SJSA1 (cell line): ENCODE measurements around the gene POU2F3. TPM values are rescaled to one million over a fixed set of nuclear protein-coding genes. Genes with fewer than 3 reads are reported as not detected.

Source experiments
- DNase-seq, 2 experiments: peaks; one replicate each; pipeline ENCODE4 v3.0.0-alpha.2; 2015 to 2020; ENCODE audit warnings: low spot score in 2 of 2, low read depth in 1 of 2
- H3K27ac ChIP-seq: fragments of 250-450 bp; sonication (Bioruptor Pico); 2 replicates; pipeline ENCODE4 v1.5.1; 2020; ENCODE audit warnings: mild to moderate bottlenecking, moderate library complexity
- H3K27me3 ChIP-seq: fragments of 250-450 bp; sonication (Bioruptor Pico); replicated peaks from 2 replicates; pipeline ENCODE4 v1.5.1; 2020; ENCODE audit warnings: mild to moderate bottlenecking, moderate library complexity
- H3K36me3 ChIP-seq: fragments of 250-450 bp; sonication (Bioruptor Pico); 2 replicates; pipeline ENCODE4 v1.5.1; 2020; ENCODE audit warnings: mild to moderate bottlenecking
- H3K4me1 ChIP-seq: fragments of 250-450 bp; sonication (Bioruptor Pico); replicated peaks from 2 replicates; pipeline ENCODE4 v1.6.1; 2021; ENCODE audit warnings: mild to moderate bottlenecking
- H3K4me3 ChIP-seq: fragments of 250-450 bp; sonication (Bioruptor Pico); 2 replicates; pipeline ENCODE4 v1.5.1; 2020; ENCODE audit warnings: mild to moderate bottlenecking
- H3K9me3 ChIP-seq: fragments of 250-450 bp; sonication (Bioruptor Pico); replicated peaks from 2 replicates; pipeline ENCODE4 v1.5.1; 2020; ENCODE audit warnings: mild to moderate bottlenecking
- total RNA-seq: library from RNA; depleted of rRNA; stranded (reverse); fragments of >200 nt; shearing (Covaris generic); gene quantifications from 2 replicates; pipeline ENCODE4 v1.2.3, GENCODE V29; 2014

Gene POU2F3
- total RNA-seq, 1 experiment from 2014 or later, result not detected

- Histone ChIP-seq H3K4me1 (no peaks in the 10 kb centered on the region), H3K36me3 (no peaks in the 10 kb centered on the region), H3K27ac (no peak overlapping the region), H3K27me3 (no peaks in the 10 kb centered on the region), H3K4me3 (no peak overlapping the region), H3K9me3 (no peaks in the 10 kb centered on the region)
- DNase-seq, result no peak
Measured at GRCh38 chr11:120284272-120284671, 44.3 kb downstream of the POU2F3 start.

- H3K9me3 ChIP-seq, result no peaks in the 10 kb centered on the region
- H3K4me1 ChIP-seq, result no peaks in the 10 kb centered on the region
- no peaks in the 10 kb centered on the region for H3K27me3 ChIP-seq
- H3K27ac ChIP-seq, result no peak overlapping the region
- H3K36me3 ChIP-seq, result no peaks in the 10 kb centered on the region
- H3K4me3 ChIP-seq, result no peak overlapping the region
- DNase-seq, result no peak
Measured at GRCh38 chr11:120285256-120285655, 45.3 kb downstream of the POU2F3 start.

GRCh38 chr11:120288021-120288420 is 48.1 kb downstream of the POU2F3 start:
- no peak for DNase-seq
- no peak overlapping the region for H3K27ac ChIP-seq

GRCh38 chr11:120289426-120289825 is 49.5 kb downstream of the POU2F3 start:
- Histone ChIP-seq H3K27ac (no peak overlapping the region), H3K4me1 (no peaks in the 10 kb centered on the region), H3K4me3 (no peak overlapping the region), H3K9me3 (no peaks in the 10 kb centered on the region), H3K27me3 (no peaks in the 10 kb centered on the region), H3K36me3 (no peaks in the 10 kb centered on the region)
- no peak for DNase-seq

More at GRCh38 chr11:120288021-120288420, 48.1 kb downstream of the POU2F3 start:
- Histone ChIP-seq H3K9me3 (no peaks in the 10 kb centered on the region), H3K27me3 (no peaks in the 10 kb centered on the region), H3K4me3 (no peak overlapping the region), H3K4me1 (no peaks in the 10 kb centered on the region), H3K36me3 (no peaks in the 10 kb centered on the region)

- Histone ChIP-seq H3K27ac (no peak overlapping the region), H3K4me1 (no peaks in the 10 kb centered on the region), H3K27me3 (no peaks in the 10 kb centered on the region), H3K4me3 (no peak overlapping the region), H3K36me3 (no peaks in the 10 kb centered on the region), H3K9me3 (no peaks in the 10 kb centered on the region)
- DNase-seq, result no peak
Measured at GRCh38 chr11:120290956-120291355, 51.0 kb downstream of the POU2F3 start.

GRCh38 chr11:120293038-120293800 is 53.3 kb downstream of the POU2F3 start:
- H3K27me3 ChIP-seq, result no peaks in the 10 kb centered on the region
- no peak overlapping the region for H3K27ac ChIP-seq
- DNase-seq, result no peak

GRCh38 chr11:120294096-120294495 is 54.2 kb downstream of the POU2F3 start:
- no peak overlapping the region for H3K27ac ChIP-seq
- H3K4me1 ChIP-seq, result no peaks in the 10 kb centered on the region
- H3K9me3 ChIP-seq, result no peaks in the 10 kb centered on the region
- no peak overlapping the region for H3K4me3 ChIP-seq
- no peak for DNase-seq
- no peaks in the 10 kb centered on the region for H3K27me3 ChIP-seq
- H3K36me3 ChIP-seq, result no peaks in the 10 kb centered on the region

More at GRCh38 chr11:120293038-120293800, 53.3 kb downstream of the POU2F3 start:
- Histone ChIP-seq H3K9me3 (no peaks in the 10 kb centered on the region), H3K36me3 (no peaks in the 10 kb centered on the region), H3K4me1 (no peaks in the 10 kb centered on the region), H3K4me3 (no peak overlapping the region)

- Histone ChIP-seq H3K27ac (no peak overlapping the region), H3K27me3 (no peaks in the 10 kb centered on the region), H3K36me3 (no peaks in the 10 kb centered on the region), H3K4me1 (no peaks in the 10 kb centered on the region), H3K4me3 (no peak overlapping the region), H3K9me3 (no peaks in the 10 kb centered on the region)
- DNase-seq, result no peak
Measured at GRCh38 chr11:120295099-120295498, 55.2 kb downstream of the POU2F3 start.

GRCh38 chr11:120296554-120296953 is 56.6 kb downstream of the POU2F3 start:
- no peak for DNase-seq
- H3K27me3 ChIP-seq, result no peaks in the 10 kb centered on the region
- H3K4me1 ChIP-seq, result no peaks in the 10 kb centered on the region

GRCh38 chr11:120298461-120298860 is 58.5 kb downstream of the POU2F3 start:
- no peak for DNase-seq
- H3K27me3 ChIP-seq, result no peaks in the 10 kb centered on the region
- H3K9me3 ChIP-seq, result no peaks in the 10 kb centered on the region
- no peak overlapping the region for H3K27ac ChIP-seq
- H3K36me3 ChIP-seq, result no peaks in the 10 kb centered on the region
- no peaks in the 10 kb centered on the region for H3K4me1 ChIP-seq
- no peak overlapping the region for H3K4me3 ChIP-seq

More at GRCh38 chr11:120296554-120296953, 56.6 kb downstream of the POU2F3 start:
- Histone ChIP-seq H3K27ac (no peak overlapping the region), H3K36me3 (no peaks in the 10 kb centered on the region), H3K4me3 (no peak overlapping the region), H3K9me3 (no peaks in the 10 kb centered on the region)

- no peaks in the 10 kb centered on the region for H3K36me3 ChIP-seq
- no peaks in the 10 kb centered on the region for H3K9me3 ChIP-seq
- no peak overlapping the region for H3K4me3 ChIP-seq
- H3K4me1 ChIP-seq, result peaks cover 13% of the 10 kb centered on the region
- H3K27ac ChIP-seq, result no peak overlapping the region
- no peak for DNase-seq
- no peaks in the 10 kb centered on the region for H3K27me3 ChIP-seq
Measured at GRCh38 chr11:120302001-120302805, 62.3 kb downstream of the POU2F3 start.

- peaks cover 13% of the 10 kb centered on the region for H3K4me1 ChIP-seq
- H3K9me3 ChIP-seq, result no peaks in the 10 kb centered on the region
- DNase-seq, result peak in 1 of 2 experiments; percentile 54
- H3K27ac ChIP-seq, result no peak overlapping the region
- H3K36me3 ChIP-seq, result no peaks in the 10 kb centered on the region
- no peak overlapping the region for H3K4me3 ChIP-seq
- H3K27me3 ChIP-seq, result no peaks in the 10 kb centered on the region
Measured at GRCh38 chr11:120303004-120303637, 63.2 kb downstream of the POU2F3 start.

- DNase-seq, result no peak
- Histone ChIP-seq H3K9me3 (no peaks in the 10 kb centered on the region), H3K4me3 (no peak overlapping the region), H3K4me1 (peaks cover 13% of the 10 kb centered on the region), H3K27ac (no peak overlapping the region), H3K27me3 (no peaks in the 10 kb centered on the region), H3K36me3 (no peaks in the 10 kb centered on the region)
Measured at GRCh38 chr11:120304526-120304925, 64.6 kb downstream of the POU2F3 start.

- peaks cover 13% of the 10 kb centered on the region for H3K4me1 ChIP-seq
- H3K9me3 ChIP-seq, result no peaks in the 10 kb centered on the region
- no peaks in the 10 kb centered on the region for H3K36me3 ChIP-seq
- no peak overlapping the region for H3K4me3 ChIP-seq
- DNase-seq, result no peak
- no peak overlapping the region for H3K27ac ChIP-seq
- no peaks in the 10 kb centered on the region for H3K27me3 ChIP-seq
Measured at GRCh38 chr11:120305286-120305685, 65.3 kb downstream of the POU2F3 start.
